Measurements from ENCODE around the gene KRTAP5-6. TPM values are rescaled to one million over a fixed set of nuclear protein-coding genes. Genes with fewer than 3 reads are reported as not detected.

The KRTAP5-6 gene
- total RNA-seq, 4 donors from 2014 or later: not detected

DNA sequence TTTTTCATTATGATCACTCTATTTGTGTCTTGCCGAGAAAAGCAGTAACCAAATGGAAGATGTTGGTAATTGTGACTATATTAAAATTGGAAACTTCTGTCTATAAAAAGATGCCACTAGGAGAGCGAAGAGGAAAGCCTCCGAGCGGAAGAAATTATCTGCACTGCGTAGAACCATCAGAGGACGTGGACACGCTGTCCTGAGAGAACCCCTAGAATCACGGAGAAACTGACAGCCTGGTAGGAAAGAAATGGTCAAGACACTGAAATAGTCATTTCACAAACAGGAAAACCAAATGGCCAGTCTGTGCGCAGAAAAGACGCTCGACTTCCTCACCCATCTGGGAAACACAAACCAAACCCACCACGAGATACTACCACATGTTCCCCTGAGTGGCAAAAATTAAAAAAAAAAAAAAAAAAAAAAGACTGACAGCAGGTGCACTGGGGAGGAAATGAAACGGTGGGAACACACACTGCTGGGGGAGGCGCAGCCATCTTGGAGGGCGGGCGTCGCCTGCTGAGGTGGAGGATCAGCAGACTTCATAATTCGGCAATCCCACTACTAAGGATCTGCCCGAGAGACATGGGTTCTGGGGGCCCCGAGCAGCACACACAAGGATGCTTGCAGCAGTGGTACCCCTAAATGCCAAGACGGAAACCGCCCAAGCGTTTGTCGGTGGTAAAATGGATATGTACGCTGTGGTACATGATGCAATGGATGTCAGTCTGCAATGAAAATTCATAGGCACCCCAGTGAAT is 32.1 kb downstream of the KRTAP5-6 start:
- DNase-seq: no peak
- in situ Hi-C loops (cut with MboI; ENCODE audit: low sequenced_read_pairs in 4 of 4) (no loop called here), intact Hi-C loops (cut with DNase I; ENCODE audit: low total_unique reads) (no loop called here)
- Histone ChIP-seq H3K27me3 (peaks cover 39 to 54% (median 53%) of the 10 kb centered on the region in 3 donors), H3K4me1 (no peaks in the 10 kb centered on the region), H3K27ac (no peak overlapping the region), H3K36me3 (no peaks in the 10 kb centered on the region), H3K9me3 (no peaks in the 10 kb centered on the region), H3K4me3 (no peak overlapping the region)
- TF ChIP-seq, protein P1, sequence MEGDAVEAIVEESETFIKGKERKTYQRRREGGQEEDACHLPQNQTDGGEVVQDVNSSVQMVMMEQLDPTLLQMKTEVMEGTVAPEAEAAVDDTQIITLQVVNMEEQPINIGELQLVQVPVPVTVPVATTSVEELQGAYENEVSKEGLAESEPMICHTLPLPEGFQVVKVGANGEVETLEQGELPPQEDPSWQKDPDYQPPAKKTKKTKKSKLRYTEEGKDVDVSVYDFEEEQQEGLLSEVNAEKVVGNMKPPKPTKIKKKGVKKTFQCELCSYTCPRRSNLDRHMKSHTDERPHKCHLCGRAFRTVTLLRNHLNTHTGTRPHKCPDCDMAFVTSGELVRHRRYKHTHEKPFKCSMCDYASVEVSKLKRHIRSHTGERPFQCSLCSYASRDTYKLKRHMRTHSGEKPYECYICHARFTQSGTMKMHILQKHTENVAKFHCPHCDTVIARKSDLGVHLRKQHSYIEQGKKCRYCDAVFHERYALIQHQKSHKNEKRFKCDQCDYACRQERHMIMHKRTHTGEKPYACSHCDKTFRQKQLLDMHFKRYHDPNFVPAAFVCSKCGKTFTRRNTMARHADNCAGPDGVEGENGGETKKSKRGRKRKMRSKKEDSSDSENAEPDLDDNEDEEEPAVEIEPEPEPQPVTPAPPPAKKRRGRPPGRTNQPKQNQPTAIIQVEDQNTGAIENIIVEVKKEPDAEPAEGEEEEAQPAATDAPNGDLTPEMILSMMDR (IDR thresholded peaks at IDR 0.05 in 4 of 5, conservative IDR thresholded peaks at IDR 0.05 in 1 of 5): no peak
- no peak for TF ChIP-seq POLR2A (IDR thresholded peaks at IDR 0.05)
- no peak for ATAC-seq

DNA sequence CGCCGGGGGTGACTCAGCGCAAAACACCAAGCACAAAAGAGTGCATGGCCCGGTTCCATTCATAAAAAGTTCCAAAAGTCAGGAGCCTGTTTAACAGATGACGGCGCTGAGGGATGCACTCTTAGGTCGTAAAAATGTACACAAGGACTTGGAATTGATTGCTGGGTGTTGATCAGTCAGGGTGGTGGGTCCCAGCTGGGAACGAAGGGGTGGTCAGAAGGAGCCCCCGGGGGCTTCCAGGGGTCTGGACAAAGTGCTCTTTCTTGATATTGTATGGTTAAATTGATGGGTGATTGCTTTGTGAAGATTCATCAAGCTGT is 32.7 kb downstream of the KRTAP5-6 start:
- DNase-seq: no peak
- no peak for TF ChIP-seq POLR2A (IDR thresholded peaks at IDR 0.05)
- TF ChIP-seq, protein P1 (IDR thresholded peaks at IDR 0.05 in 4 of 5, conservative IDR thresholded peaks at IDR 0.05 in 1 of 5): no peak
- intact Hi-C loops (cut with DNase I; ENCODE audit: low total_unique reads) (no loop called here), in situ Hi-C loops (cut with MboI; ENCODE audit: low sequenced_read_pairs in 4 of 4) (no loop called here)
- ATAC-seq: no peak
- Histone ChIP-seq H3K27me3 (peaks cover 42 to 60% (median 56%) of the 10 kb centered on the region in 3 donors), H3K36me3 (no peaks in the 10 kb centered on the region), H3K4me3 (no peak overlapping the region), H3K9me3 (no peaks in the 10 kb centered on the region), H3K4me1 (no peaks in the 10 kb centered on the region), H3K27ac (no peak overlapping the region)

DNA sequence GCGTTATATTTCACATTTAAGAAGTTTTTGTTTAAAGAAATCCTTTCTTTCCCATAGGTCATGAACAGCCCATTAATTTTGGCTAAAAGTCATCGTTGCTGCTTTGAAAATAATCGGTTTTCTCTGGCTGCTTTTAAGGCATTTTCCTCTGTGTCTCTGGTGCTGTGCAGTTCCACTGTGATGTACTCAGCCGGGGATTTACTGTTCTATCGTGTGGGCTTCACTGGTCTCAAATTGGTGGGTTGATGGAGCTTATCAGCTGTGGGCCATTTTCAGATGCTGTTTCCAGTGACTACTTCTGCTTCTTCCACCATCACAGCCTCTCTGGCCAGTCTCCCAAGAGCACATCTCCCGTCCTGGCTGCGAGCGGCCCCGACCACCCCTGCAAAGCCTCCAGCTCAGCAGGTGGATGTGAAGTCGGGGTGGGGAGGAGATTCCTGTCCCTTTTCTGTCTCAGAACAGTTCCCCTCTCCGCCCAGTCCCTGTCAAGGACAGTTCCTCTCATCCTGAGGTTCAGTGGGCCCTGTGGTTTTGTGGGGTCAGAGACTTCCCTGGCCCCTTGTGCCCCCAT is 33.1 kb downstream of the KRTAP5-6 start:
- Histone ChIP-seq H3K4me3 (no peak overlapping the region), H3K9me3 (no peaks in the 10 kb centered on the region), H3K4me1 (no peaks in the 10 kb centered on the region), H3K36me3 (no peaks in the 10 kb centered on the region), H3K27me3 (peaks cover 46 to 65% (median 59%) of the 10 kb centered on the region in 3 donors), H3K27ac (no peak overlapping the region)
- DNase-seq: no peak
- intact Hi-C loops (cut with DNase I; ENCODE audit: low total_unique reads) (no loop called here), in situ Hi-C loops (cut with MboI; ENCODE audit: low sequenced_read_pairs in 4 of 4) (no loop called here)
- ATAC-seq: no peak
- TF ChIP-seq POLR2A (IDR thresholded peaks at IDR 0.05): no peak
- TF ChIP-seq, protein P1 (IDR thresholded peaks at IDR 0.05 in 4 of 5, conservative IDR thresholded peaks at IDR 0.05 in 1 of 5): no peak

DNA sequence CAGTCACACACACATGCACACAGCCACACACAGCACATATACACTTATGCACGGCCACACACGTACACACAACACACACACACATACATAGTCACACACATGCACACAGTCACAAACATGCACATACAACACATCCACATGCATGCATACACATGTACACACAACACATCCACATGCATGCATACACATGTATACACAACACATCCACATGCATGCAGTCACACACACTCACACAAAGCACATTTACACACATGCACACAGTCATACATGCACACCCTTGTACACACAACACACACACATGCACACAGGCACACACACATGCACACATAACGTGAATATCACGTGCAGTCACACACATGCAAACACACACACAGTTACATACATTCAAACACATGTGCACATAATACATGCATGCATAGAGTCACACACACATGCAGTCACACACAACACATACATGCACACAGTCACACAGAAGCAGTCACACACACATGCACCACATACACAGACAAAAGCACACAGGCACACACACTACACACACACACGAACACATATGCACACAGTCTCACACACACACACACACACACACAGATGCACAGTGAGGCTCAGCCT is 34.6 kb downstream of the KRTAP5-6 start:
- peaks cover 0 to 2% (median 0%) of the 10 kb centered on the region in 3 donors for H3K9me3 ChIP-seq
- H3K4me1 ChIP-seq: no peaks in the 10 kb centered on the region
- intact Hi-C loops (cut with DNase I; ENCODE audit: low total_unique reads): no loop called here
- H3K4me3 ChIP-seq: no peak overlapping the region
- H3K27me3 ChIP-seq: peaks cover 59 to 79% (median 62%) of the 10 kb centered on the region in 3 donors
- no peak overlapping the region for H3K27ac ChIP-seq
- TF ChIP-seq POLR2A (IDR thresholded peaks at IDR 0.05): no peak
- TF ChIP-seq, protein P1 (IDR thresholded peaks at IDR 0.05 in 4 of 5, conservative IDR thresholded peaks at IDR 0.05 in 1 of 5): no peak
- DNase-seq: no peak
- H3K36me3 ChIP-seq: no peaks in the 10 kb centered on the region
- in situ Hi-C loops (cut with MboI; ENCODE audit: low sequenced_read_pairs in 4 of 4): no loop called here
- ATAC-seq: no peak

Measured in gastrocnemius medialis (tissue), 4 donors.